K562 (cell line): ENCODE measurements around the gene DNASE2B. TPM values are rescaled to one million over a fixed set of nuclear protein-coding genes. Genes with fewer than 3 reads are reported as not detected.

Experiments
- CHD7 ChIP-seq: fragments of 200-600 bp; sonication (generic); IDR thresholded peaks from one replicate; pipeline ENCODE4 v1.6.1; 2012; ENCODE audit warnings: mild to moderate bottlenecking, low read depth, low read length, inconsistent platforms
- CXXC5 ChIP-seq: fragments of 250-450 bp; sonication (Bioruptor Pico); IDR thresholded peaks from 2 replicates; pipeline ENCODE4 v1.8.0; 2022; ENCODE audit warnings: inconsistent platforms, mild to moderate bottlenecking, moderate library complexity
- DPF2 ChIP-seq: fragments of 450-650 bp; IDR thresholded peaks from 2 replicates; pipeline ENCODE4 v1.6.1; 2016
- HMGN3 ChIP-seq: IDR thresholded peaks from 2 replicates; pipeline ENCODE4 v1.6.1; 2011; ENCODE audit warnings: borderline replicate concordance, low read depth, mild to moderate bottlenecking, mixed read lengths, low read length; ENCODE audit not compliant: insufficient read length; ENCODE audit errors: extremely low read depth
- ID3 ChIP-seq, 2 experiments: fragments of 250-450 bp in 1 of 2; fragments of 450-650 bp in 1 of 2; sonication (Bioruptor Pico) in 1 of 2; IDR thresholded peaks; 2 replicates each; pipeline versions ENCODE4 v1.6.1 to v1.8.0; 2016 to 2021; ENCODE audit warnings: mild to moderate bottlenecking in 2 of 2, moderate library complexity in 2 of 2, missing compliant biosample characterization in 1 of 2, missing genetic modification characterization in 1 of 2
- KAT2B ChIP-seq: IDR thresholded peaks from one replicate; pipeline ENCODE4 v1.6.1; 2012; ENCODE audit warnings: low read depth, mild to moderate bottlenecking, control low read depth, inconsistent platforms, low read length, moderate library complexity
- NR4A1 ChIP-seq, 2 experiments: fragments of 250-450 bp in 1 of 2; fragments of 450-650 bp in 1 of 2; sonication (Bioruptor Pico) in 1 of 2; IDR thresholded peaks; 2 replicates each; pipeline versions ENCODE4 v1.4.0 to v1.6.1; 2016 to 2020; ENCODE audit warnings: mild to moderate bottlenecking in 2 of 2, missing compliant biosample characterization in 1 of 2, missing genetic modification characterization in 1 of 2, moderate library complexity in 1 of 2
- PRPF4 ChIP-seq: fragments of 200-400 bp; formaldehyde crosslinking; IDR thresholded peaks from one replicate; pipeline ENCODE4 v1.6.1; 2017; ENCODE audit warnings: low read length, low read depth, mild to moderate bottlenecking; ENCODE audit not compliant: insufficient read depth, poor library complexity, severe bottlenecking
- SIRT6 ChIP-seq: IDR thresholded peaks from one replicate; pipeline ENCODE4 v1.6.1; 2012; ENCODE audit warnings: low read depth, mild to moderate bottlenecking, control low read depth, inconsistent platforms, low read length, moderate library complexity
- ZNF146 ChIP-seq: IDR thresholded peaks from one replicate; pipeline ENCODE4 v1.6.1; 2018; ENCODE audit warnings: missing compliant biosample characterization; ENCODE audit not compliant: unreplicated experiment
- ZNF316 ChIP-seq: fragments of 450-650 bp; IDR thresholded peaks from 2 replicates; pipeline ENCODE4 v1.6.1; 2016
- ZNF395 ChIP-seq: fragments of 200-800 bp; sonication (Bioruptor generic); IDR thresholded peaks from 2 replicates; pipeline ENCODE4 v1.6.1; 2017; ENCODE audit warnings: missing genetic modification characterization, missing compliant biosample characterization
- ZNF41 ChIP-seq: fragments of 250-450 bp; sonication (Bioruptor Pico); conservative IDR thresholded peaks from 2 replicates; pipeline ENCODE4 v1.4.0; 2020; ENCODE audit warnings: mild to moderate bottlenecking
- polyA plus RNA-seq, 8 experiments: library from polyadenylated mRNA; depleted of rRNA in 4 of 8; stranded (reverse) in 5 of 8; unstranded in 3 of 8; fragments of >200 nt; fragmentation: Nextera tagmentation in 2 of 8; fragmentation: Illumina TruSeq in 1 of 8; extraction: Ambion mirVana in 2 of 8; extraction: Trizol in 1 of 8; gene quantifications; 2 replicates each; pipeline versions ENCODE4 v1.2.1 to v1.2.3, GENCODE V29; 2011 to 2014; ENCODE audit warnings: inconsistent platforms in 1 of 8, missing spikeins in 1 of 8
- total RNA-seq, 7 experiments: library from RNA; depleted of rRNA in 6 of 7; stranded (reverse); fragments of >200 nt in 6 of 7; fragmentation: Illumina TruSeq in 2 of 7; extraction: Trizol in 2 of 7; gene quantifications; 2 replicates each; pipeline versions ENCODE4 v1.2.1 to v1.2.3, GENCODE V29; 2011 to 2021; ENCODE audit warnings: low replicate concordance in 1 of 7

The DNASE2B gene
- total and polyA plus RNA-seq, 9 of the 15 experiments (the other 6 are each of a cell fraction or from before 2014, with no cell fraction given) = not detected

- TF ChIP-seq ZNF146 (no peak), ZNF41 (CRISPR knock-in tag) (0 out of 2 replicates have a peak, but pooled peaks have one; percentile 61), DPF2 (no peak), ZNF395 (CRISPR knock-in tag) (no peak), CXXC5 (CRISPR knock-in tag) (peak; percentile 36; the same call in 1 of the 2 replicates), SIRT6 (no peak), HMGN3 (no peak), NR4A1 (CRISPR knock-in tag; IDR thresholded peaks at IDR 0.05) (no peak), NR4A1 (tag; IDR thresholded peaks at IDR 0.05) (peak; percentile 79; the same call in 1 of the 2 replicates), ID3 (CRISPR knock-in tag; IDR thresholded peaks at IDR 0.05) (no peak), ID3 (tag; IDR thresholded peaks at IDR 0.05) (0 out of 2 replicates have a peak, but pooled peaks have one; percentile 35), CHD7 (no peak), KAT2B (no peak), ZNF316 (no peak), PRPF4 (no peak)
These were observed 27.4 kb upstream of the DNASE2B start (continued) for GRCh38 chr1:84370831-84371394.
